Liver (tissue), 3 donors: Measurements from ENCODE around the gene FNBP1L.

Source experiments
- CTCF ChIP-seq: fragments of 150-350 bp; IDR thresholded peaks from 2 replicates; pipeline ENCODE4 v1.5.1; 2017; ENCODE audit warnings: improper control_type of control experiment, low read depth, low read length; ENCODE audit not compliant: missing input control
- EGR1 ChIP-seq, 2 donors: IDR thresholded peaks; 2 replicates each; pipeline ENCODE4 v1.6.1; 2016 to 2018; ENCODE audit warnings: antibody characterized with exemption in 2 of 2, low read depth in 2 of 2
- ZBTB33 ChIP-seq: IDR thresholded peaks from 2 replicates; pipeline ENCODE4 v1.6.1; 2016; ENCODE audit warnings: antibody characterized with exemption
- donor health status: healthy.
- donor health status: healthy.

GRCh38 chr1:93436496-93436895 is 11.4 kb upstream of the FNBP1L start:
- TF ChIP-seq CTCF, result no peak
- no peak for TF ChIP-seq ZBTB33
- TF ChIP-seq EGR1 (IDR thresholded peaks at IDR 0.05; ENCODE audit: low read depth in 2 of 2), result no peak
